H1 (cell line): ENCODE results near the gene RBMS1. TPM values are rescaled to one million over a fixed set of nuclear protein-coding genes. Genes with fewer than 3 reads are reported as not detected.

Experiments used
- ATF3 ChIP-seq: IDR thresholded peaks from 2 replicates; pipeline ENCODE4 v1.6.1; 2011; ENCODE audit warnings: low read depth, mild to moderate bottlenecking, low read length; ENCODE audit not compliant: insufficient read depth
- POLR2A ChIP-seq, 2 experiments: IDR thresholded peaks; 1 replicate in 1 of 2; 2 replicates in 1 of 2; pipeline ENCODE4 v1.6.1; 2011; ENCODE audit warnings: low read depth in 2 of 2, low read length in 2 of 2, mild to moderate bottlenecking in 2 of 2; ENCODE audit errors: control extremely low read depth in 1 of 2
- TAF7 ChIP-seq: optimal IDR thresholded peaks from 2 replicates; pipeline ENCODE3; 2011; ENCODE audit warnings: low read depth, mild to moderate bottlenecking, inconsistent platforms, low read length, moderate library complexity, borderline replicate concordance
- polyA plus RNA-seq, 7 experiments: library from polyadenylated mRNA; depleted of rRNA in 3 of 7; stranded (reverse) in 5 of 7; unstranded in 2 of 7; fragments of >200 nt in 5 of 7; fragments of 200-250 nt in 2 of 7; gene quantifications; 1 replicate in 5 of 7; 2 replicates in 1 of 7; 4 replicates in 1 of 7; pipeline versions ENCODE4 v1.2.1 to v1.2.3, GENCODE V29; 2011 to 2013; ENCODE audit warnings: missing spikeins in 2 of 7, mixed read lengths in 2 of 7
- total RNA-seq: library from RNA; stranded (reverse); fragmentation: NEBNext Ultra II Directional; extraction: Animal tissue kit (Norgen Biotek cat#: 25700); gene quantifications from 2 replicates; pipeline ENCODE4 v1.2.1, GENCODE V29; 2021

RBMS1 gene
- total and polyA plus RNA-seq, 2 of the 8 experiments (the other 6 are each of a cell fraction or from before 2014, with no cell fraction given) = 53.7 to 60.0 TPM

- TF ChIP-seq ATF3 = no peak
- TF ChIP-seq TAF7 = no peak
- TF ChIP-seq POLR2A (IDR thresholded peaks at IDR 0.05; ENCODE audit: control extremely low read depth in 1 of 2, low read depth in 2 of 2, low read length in 2 of 2) = no peak
Measured at GRCh38 chr2:160507464-160507863, 13.9 kb upstream of the RBMS1 start (continued).
